ENCODE measurements around the gene ATMIN.

- TF ChIP-seq CTCF (IDR thresholded peaks at IDR 0.05) = no peak
- no peak for TF ChIP-seq POLR2A (IDR thresholded peaks at IDR 0.05)
Observed at GRCh38 chr16:81040842-81041241, 5.2 kb downstream of the ATMIN start.
